Measurements from ENCODE around the gene ARID4B.

ARID4B gene

GRCh38 chr1:235152235-235152634 lies 175.7 kb downstream of the ARID4B start:
- Histone ChIP-seq H3K4me3 (no peak overlapping the region), H3K27ac (no peak overlapping the region)
- DNase-seq (ENCODE audit: low spot score): no peak
- no peak for TF ChIP-seq CTCF (IDR thresholded peaks at IDR 0.05)

GRCh38 chr1:235151033-235151432 lies 176.9 kb downstream of the ARID4B start:
- no peak for TF ChIP-seq CTCF (IDR thresholded peaks at IDR 0.05)
- H3K27ac ChIP-seq: no peak overlapping the region
- H3K4me3 ChIP-seq: no peak overlapping the region
- DNase-seq (ENCODE audit: low spot score): no peak

- Histone ChIP-seq H3K27ac (no peak overlapping the region), H3K4me3 (no peak overlapping the region)
- TF ChIP-seq CTCF (IDR thresholded peaks at IDR 0.05): no peak
- DNase-seq (ENCODE audit: low spot score): no peak
Observed at GRCh38 chr1:235149824-235150223, 178.2 kb downstream of the ARID4B start.

- TF ChIP-seq CTCF (IDR thresholded peaks at IDR 0.05): no peak
- no peak overlapping the region for H3K27ac ChIP-seq
- H3K4me3 ChIP-seq: no peak overlapping the region
Observed at GRCh38 chr1:235147269-235147668, 180.7 kb downstream of the ARID4B start.

GRCh38 chr1:235145639-235146038 lies 182.3 kb downstream of the ARID4B start:
- no peak for TF ChIP-seq CTCF (IDR thresholded peaks at IDR 0.05)
- no peak for DNase-seq (ENCODE audit: low spot score)
- Histone ChIP-seq H3K4me3 (no peak overlapping the region), H3K27ac (no peak overlapping the region)

More at GRCh38 chr1:235147269-235147668, 180.7 kb downstream of the ARID4B start:
- DNase-seq (ENCODE audit: low spot score): no peak

GRCh38 chr1:235142991-235143390 lies 185.0 kb downstream of the ARID4B start:
- Histone ChIP-seq H3K4me3 (no peak overlapping the region), H3K27ac (no peak overlapping the region)
- no peak for TF ChIP-seq CTCF (IDR thresholded peaks at IDR 0.05)
- DNase-seq (ENCODE audit: low spot score): no peak

- H3K27ac ChIP-seq: no peak overlapping the region
- no peak for DNase-seq (ENCODE audit: low spot score)
- no peak for TF ChIP-seq CTCF (IDR thresholded peaks at IDR 0.05)
Observed at GRCh38 chr1:235139315-235139714, 188.7 kb downstream of the ARID4B start.

More at GRCh38 chr1:235139315-235139714, 188.7 kb downstream of the ARID4B start:
- H3K4me3 ChIP-seq: no peak overlapping the region

Measured in coronary artery (tissue), 2 donors.